ENCODE measurements around the gene TAF3.

TAF3 gene

DNA sequence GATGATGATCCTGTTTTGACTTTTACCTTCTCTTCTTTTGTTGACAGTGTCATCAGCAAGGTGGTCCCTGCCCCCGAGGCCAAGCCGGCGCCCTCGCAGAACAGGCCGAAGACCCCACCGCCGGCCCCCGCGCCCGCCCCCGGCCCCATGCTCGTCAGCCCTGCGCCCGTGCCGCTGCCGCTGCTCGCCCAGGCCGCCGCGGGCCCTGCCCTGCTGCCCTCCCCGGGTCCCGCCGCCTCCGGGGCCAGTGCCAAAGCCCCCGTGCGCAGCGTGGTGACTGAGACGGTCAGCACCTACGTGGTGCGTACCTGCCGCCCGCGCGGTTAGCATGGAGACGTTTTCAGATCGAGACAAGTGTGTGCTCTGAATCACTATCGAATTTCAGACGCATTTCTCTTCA lies 190.7 kb downstream of the TAF3 start:
- H3K4me2 ChIP-seq (ENCODE audit: low read depth, low read length), result no peak overlapping the region
- no peak overlapping the region for H3K4me3 ChIP-seq (ENCODE audit: low read length)
- no peaks in the 10 kb centered on the region for H3K4me1 ChIP-seq (ENCODE audit: low read length)
- no peaks in the 10 kb centered on the region for H3K9me3 ChIP-seq (replicated peaks; ENCODE audit: insufficient read depth, low read length)
- no peak for DNase-seq
- no peak overlapping the region for H2AFZ ChIP-seq (ENCODE audit: low read length)
- no peaks in the 10 kb centered on the region for H3K9me2 ChIP-seq (replicated peaks; ENCODE audit: insufficient read depth, low read length)
- no peak overlapping the region for H3K9ac ChIP-seq (ENCODE audit: low read length)
- H3F3A ChIP-seq (ENCODE audit: insufficient read depth, low read length), result no peaks in the 10 kb centered on the region
- no peaks in the 10 kb centered on the region for H3K27me3 ChIP-seq (replicated peaks; ENCODE audit: insufficient read depth, low read length)
- no peaks in the 10 kb centered on the region for H4K20me1 ChIP-seq (ENCODE audit: insufficient read depth, low read length)
- no peaks in the 10 kb centered on the region for H3K79me2 ChIP-seq (ENCODE audit: low read length)
- H3K36me3 ChIP-seq (replicated peaks; ENCODE audit: insufficient read depth, low read length), result no peaks in the 10 kb centered on the region
- TF ChIP-seq EZH2 (optimal IDR thresholded peaks at IDR 0.05; ENCODE audit: low read depth, low read length) (no peak), EZH2phosphoT487 (IDR thresholded peaks at IDR 0.05; ENCODE audit: low read length) (no peak)
- TF ChIP-seq, protein P1, sequence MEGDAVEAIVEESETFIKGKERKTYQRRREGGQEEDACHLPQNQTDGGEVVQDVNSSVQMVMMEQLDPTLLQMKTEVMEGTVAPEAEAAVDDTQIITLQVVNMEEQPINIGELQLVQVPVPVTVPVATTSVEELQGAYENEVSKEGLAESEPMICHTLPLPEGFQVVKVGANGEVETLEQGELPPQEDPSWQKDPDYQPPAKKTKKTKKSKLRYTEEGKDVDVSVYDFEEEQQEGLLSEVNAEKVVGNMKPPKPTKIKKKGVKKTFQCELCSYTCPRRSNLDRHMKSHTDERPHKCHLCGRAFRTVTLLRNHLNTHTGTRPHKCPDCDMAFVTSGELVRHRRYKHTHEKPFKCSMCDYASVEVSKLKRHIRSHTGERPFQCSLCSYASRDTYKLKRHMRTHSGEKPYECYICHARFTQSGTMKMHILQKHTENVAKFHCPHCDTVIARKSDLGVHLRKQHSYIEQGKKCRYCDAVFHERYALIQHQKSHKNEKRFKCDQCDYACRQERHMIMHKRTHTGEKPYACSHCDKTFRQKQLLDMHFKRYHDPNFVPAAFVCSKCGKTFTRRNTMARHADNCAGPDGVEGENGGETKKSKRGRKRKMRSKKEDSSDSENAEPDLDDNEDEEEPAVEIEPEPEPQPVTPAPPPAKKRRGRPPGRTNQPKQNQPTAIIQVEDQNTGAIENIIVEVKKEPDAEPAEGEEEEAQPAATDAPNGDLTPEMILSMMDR (IDR thresholded peaks at IDR 0.05; ENCODE audit: low read length), result no peak
- no peak overlapping the region for H3K27ac ChIP-seq (ENCODE audit: low read length)

DNA sequence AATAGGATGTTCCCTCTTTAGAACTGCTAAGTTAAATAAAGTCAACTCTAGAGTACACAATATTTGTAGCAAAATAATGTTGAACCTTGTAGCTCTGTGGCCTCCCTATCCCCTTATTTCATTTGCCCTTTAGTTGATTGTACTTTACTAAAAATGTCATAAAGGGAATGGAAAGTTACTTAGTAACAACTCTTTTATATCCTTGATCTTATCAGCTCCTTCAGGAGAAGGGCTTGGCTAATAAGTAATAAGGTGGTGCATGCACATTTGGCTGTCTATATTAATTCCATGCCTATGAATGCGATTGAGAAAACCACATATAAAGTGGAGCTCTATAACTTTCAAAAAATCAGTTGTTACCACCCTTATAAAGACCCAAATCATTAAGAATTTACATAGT lies 194.7 kb downstream of the TAF3 start:
- H3K4me3 ChIP-seq (ENCODE audit: low read length), result no peak overlapping the region
- no peaks in the 10 kb centered on the region for H3K27me3 ChIP-seq (replicated peaks; ENCODE audit: insufficient read depth, low read length)
- no peak overlapping the region for H3K4me2 ChIP-seq (ENCODE audit: low read depth, low read length)
- TF ChIP-seq EZH2phosphoT487 (IDR thresholded peaks at IDR 0.05; ENCODE audit: low read length) (no peak), EZH2 (optimal IDR thresholded peaks at IDR 0.05; ENCODE audit: low read depth, low read length) (no peak)
- TF ChIP-seq, protein P1 (IDR thresholded peaks at IDR 0.05; ENCODE audit: low read length), result no peak
- H3K9me2 ChIP-seq (replicated peaks; ENCODE audit: insufficient read depth, low read length), result no peaks in the 10 kb centered on the region
- no peaks in the 10 kb centered on the region for H3K4me1 ChIP-seq (ENCODE audit: low read length)
- H3F3A ChIP-seq (ENCODE audit: insufficient read depth, low read length), result no peaks in the 10 kb centered on the region
- H4K20me1 ChIP-seq (ENCODE audit: insufficient read depth, low read length), result no peaks in the 10 kb centered on the region
- H3K9me3 ChIP-seq (replicated peaks; ENCODE audit: insufficient read depth, low read length), result no peaks in the 10 kb centered on the region
- H3K27ac ChIP-seq (ENCODE audit: low read length), result no peak overlapping the region
- no peaks in the 10 kb centered on the region; the same call in 1 of the 2 replicates for H3K36me3 ChIP-seq (replicated peaks; ENCODE audit: insufficient read depth, low read length)
- no peaks in the 10 kb centered on the region for H3K79me2 ChIP-seq (ENCODE audit: low read length)
- no peak overlapping the region for H2AFZ ChIP-seq (ENCODE audit: low read length)
- DNase-seq, result no peak
- H3K9ac ChIP-seq (ENCODE audit: low read length), result no peak overlapping the region

DNA sequence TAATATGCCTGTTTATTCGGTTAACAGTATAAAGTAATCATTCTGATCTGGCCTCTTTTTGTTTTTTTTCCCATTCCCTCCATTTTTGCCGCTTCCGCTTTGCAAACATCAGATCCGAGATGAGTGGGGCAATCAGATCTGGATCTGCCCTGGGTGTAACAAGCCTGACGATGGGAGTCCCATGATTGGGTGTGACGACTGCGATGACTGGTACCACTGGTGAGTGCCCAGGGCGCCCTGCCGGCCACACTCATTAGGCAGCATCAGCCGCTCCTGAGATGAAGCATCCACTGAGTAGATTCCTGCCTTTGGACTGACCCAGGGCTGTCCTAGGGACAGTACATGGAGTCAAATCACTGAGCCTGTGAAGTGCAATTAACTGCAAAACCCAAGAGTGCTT lies 195.3 kb downstream of the TAF3 start:
- Histone ChIP-seq H2AFZ (ENCODE audit: low read length) (no peak overlapping the region), H3K27ac (ENCODE audit: low read length) (no peak overlapping the region), H4K20me1 (ENCODE audit: insufficient read depth, low read length) (no peaks in the 10 kb centered on the region), H3K79me2 (ENCODE audit: low read length) (no peaks in the 10 kb centered on the region), H3K36me3 (replicated peaks; ENCODE audit: insufficient read depth, low read length) (no peaks in the 10 kb centered on the region; the same call in 1 of the 2 replicates), H3K27me3 (replicated peaks; ENCODE audit: insufficient read depth, low read length) (no peaks in the 10 kb centered on the region), H3K9me2 (replicated peaks; ENCODE audit: insufficient read depth, low read length) (no peaks in the 10 kb centered on the region), H3K9me3 (replicated peaks; ENCODE audit: insufficient read depth, low read length) (no peaks in the 10 kb centered on the region), H3K4me3 (ENCODE audit: low read length) (no peak overlapping the region), H3K4me1 (ENCODE audit: low read length) (no peaks in the 10 kb centered on the region), H3K9ac (ENCODE audit: low read length) (no peak overlapping the region), H3K4me2 (ENCODE audit: low read depth, low read length) (no peak overlapping the region), H3F3A (ENCODE audit: insufficient read depth, low read length) (no peaks in the 10 kb centered on the region)
- no peak for DNase-seq
- TF ChIP-seq EZH2phosphoT487 (IDR thresholded peaks at IDR 0.05; ENCODE audit: low read length) (no peak), EZH2 (optimal IDR thresholded peaks at IDR 0.05; ENCODE audit: low read depth, low read length) (no peak)
- TF ChIP-seq, protein P1 (IDR thresholded peaks at IDR 0.05; ENCODE audit: low read length), result no peak
